Astrocyte of the spinal cord (primary cell): ENCODE data around the gene IGFN1.

ENCODE experiments used
- DNase-seq: peaks from one replicate; pipeline ENCODE4 v3.0.0; 2011; ENCODE audit warnings: low read depth, low spot score
- H3K4me3 ChIP-seq: 2 replicates; pipeline ENCODE4 v1.5.1; 2011; ENCODE audit warnings: low read depth, mild to moderate bottlenecking, low read length, moderate library complexity
- CTCF ChIP-seq: IDR thresholded peaks from 2 replicates; pipeline ENCODE4 v1.5.1; 2012; ENCODE audit warnings: low read depth, mild to moderate bottlenecking, low read length, inconsistent platforms
- in situ Hi-C: cut with HindIII; loops from 2 replicates; pipeline ENCODE4 v1.10.0; 2017; ENCODE audit warnings: low sequenced_read_pairs

IGFN1 gene

GRCh38 chr1:201190624-201191051, at the start of gene IGFN1:
TSS of gene IGFN1 (plus strand) at chr1:201190824. CDS start at chr1:201193294, 2,470 bp downstream.
- in situ Hi-C loops, result no loop called here
- TF ChIP-seq CTCF, result no peak
- no peak within 1 kb of the TSS for H3K4me3 ChIP-seq
- no peak for DNase-seq

DNA sequence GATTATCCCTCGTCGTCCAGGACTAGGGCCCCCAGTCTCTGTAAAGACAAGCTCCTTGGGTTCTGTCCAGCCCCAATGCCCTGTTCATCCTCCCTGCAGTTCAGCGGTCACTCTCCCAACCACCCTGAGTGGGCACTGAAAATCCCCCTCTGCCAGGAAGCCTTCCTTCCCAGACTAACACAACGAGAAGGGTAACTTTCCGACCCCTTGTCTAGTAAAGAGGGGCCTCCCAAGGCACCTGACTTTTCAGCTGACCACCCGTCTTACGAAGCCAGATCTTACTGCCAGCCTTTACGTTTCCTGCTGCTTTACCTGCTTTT, 49.7 kb upstream of the IGFN1 start:
- TF ChIP-seq CTCF, result no peak
- DNase-seq, result no peak
- in situ Hi-C loops, result no loop called here
- no peak overlapping the region for H3K4me3 ChIP-seq

GRCh38 chr1:201141418-201141817, 49.2 kb upstream of the IGFN1 start:
- in situ Hi-C loops, result no loop called here
- no peak overlapping the region for H3K4me3 ChIP-seq
- DNase-seq, result no peak
- no peak for TF ChIP-seq CTCF

GRCh38 chr1:201142011-201142848, 48.4 kb upstream of the IGFN1 start:
- TF ChIP-seq CTCF, result no peak
- H3K4me3 ChIP-seq, result no peak overlapping the region
- in situ Hi-C loops, result no loop called here
- no peak for DNase-seq

DNA sequence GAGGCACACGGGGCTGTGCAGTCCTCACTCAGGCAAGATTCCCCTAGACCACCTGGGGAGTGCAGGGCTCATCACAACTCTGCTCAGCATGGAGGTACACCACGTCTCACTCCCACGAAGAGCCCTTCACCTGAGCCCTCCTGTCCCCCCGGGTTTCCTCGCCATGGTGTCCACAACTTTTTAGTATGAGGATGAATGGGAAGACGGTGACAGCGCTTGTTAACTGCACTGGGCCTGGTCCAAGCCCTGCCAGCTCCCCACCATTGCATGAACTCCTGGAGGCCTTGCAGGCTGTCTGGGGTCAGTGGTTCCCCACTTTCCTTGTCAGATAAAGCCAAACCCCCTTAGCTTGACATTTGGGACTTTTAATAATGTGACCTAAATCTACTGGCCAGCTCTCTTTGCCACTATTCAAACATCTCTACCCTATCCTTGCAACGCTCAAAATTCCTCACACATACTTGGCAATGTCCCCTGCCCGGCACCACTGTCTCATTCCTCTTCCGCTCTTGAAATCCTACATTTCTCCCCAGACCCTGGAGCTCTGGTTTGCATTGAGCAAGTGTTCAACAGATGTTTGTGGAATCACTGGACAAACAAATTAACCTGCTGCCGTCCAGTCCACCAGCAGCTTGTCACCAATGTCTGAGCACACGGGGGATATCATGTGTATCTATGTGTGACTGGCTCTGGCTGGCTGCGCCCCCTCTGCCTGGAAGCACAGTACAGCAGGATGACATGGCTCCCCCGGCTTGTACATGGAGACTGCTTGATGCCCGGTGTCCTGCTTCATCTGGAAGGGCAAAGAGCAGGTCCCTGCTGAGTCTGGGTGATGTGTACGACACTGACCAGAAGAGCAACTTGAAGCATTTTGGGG, 47.5 kb upstream of the IGFN1 start:
- in situ Hi-C loops, result no loop called here
- no peak for DNase-seq
- no peak overlapping the region for H3K4me3 ChIP-seq
- no peak for TF ChIP-seq CTCF

GRCh38 chr1:201143726-201144635, 46.6 kb upstream of the IGFN1 start:
- H3K4me3 ChIP-seq, result no peak overlapping the region
- in situ Hi-C loops, result no loop called here
- TF ChIP-seq CTCF, result no peak
- DNase-seq, result no peak
